Measurements from ENCODE around the gene MYBPC3. TPM values are rescaled to one million over a fixed set of nuclear protein-coding genes. Genes with fewer than 3 reads are reported as not detected.

MYBPC3 gene
- total and polyA plus RNA-seq, 10 of the 15 experiments (the other 5 are each of a cell fraction or from before 2014, with no cell fraction given) = 0.03 to 0.08 (median 0.03) TPM; not detected in 7

DNA sequence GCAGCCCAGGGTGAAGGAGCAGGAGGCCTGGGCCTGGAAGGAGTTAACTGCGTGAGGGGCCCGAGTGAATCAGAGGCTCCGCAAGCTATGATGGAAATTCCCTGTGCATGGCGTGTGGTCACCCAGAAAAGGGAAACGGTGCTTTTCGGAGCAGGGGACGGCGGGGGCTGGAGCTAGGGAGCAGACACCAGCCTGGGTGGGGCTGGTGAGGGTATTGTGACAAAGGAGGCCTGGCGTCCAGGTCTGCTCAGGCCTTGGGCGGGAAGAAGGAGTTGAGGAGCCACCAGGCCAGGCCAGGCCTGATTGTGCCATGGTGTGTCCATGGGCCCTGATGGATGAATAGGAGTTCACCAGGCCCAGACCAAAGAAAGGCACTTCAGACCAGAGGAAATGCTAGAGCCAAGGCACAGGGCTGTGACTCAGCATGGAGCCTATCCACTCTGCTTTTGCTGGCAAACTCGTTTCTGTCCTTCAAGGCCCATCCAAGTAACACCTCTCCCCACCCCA lies 38.6 kb upstream of the MYBPC3 start (continued):
- peak; percentile 70 for TF ChIP-seq IKZF1 (conservative IDR thresholded peaks at IDR 0.05)
- peak; percentile 26; the same call in 1 of the 2 replicates for TF ChIP-seq NFIC (IDR thresholded peaks at IDR 0.05; ENCODE audit: low read depth, low read length)
- TF ChIP-seq IKZF2 (IDR thresholded peaks at IDR 0.05) = peak; percentile 78 to 85
- TF ChIP-seq DPF2 (IDR thresholded peaks at IDR 0.05) = peak; percentile 67
- TF ChIP-seq SP1 (IDR thresholded peaks at IDR 0.05; ENCODE audit: low read depth, low read length) = peak; percentile 50
- TF ChIP-seq MXI1 (IDR thresholded peaks at IDR 0.05; ENCODE audit: low read depth, low read length) = peak; percentile 48; the same call in 1 of the 2 replicates
- TF ChIP-seq PAX5 (IDR thresholded peaks at IDR 0.05; ENCODE audit: borderline replicate concordance, low read depth, low read length) = peak; percentile 64; the same call in 1 of the 2 replicates
- TF ChIP-seq, protein P1, sequence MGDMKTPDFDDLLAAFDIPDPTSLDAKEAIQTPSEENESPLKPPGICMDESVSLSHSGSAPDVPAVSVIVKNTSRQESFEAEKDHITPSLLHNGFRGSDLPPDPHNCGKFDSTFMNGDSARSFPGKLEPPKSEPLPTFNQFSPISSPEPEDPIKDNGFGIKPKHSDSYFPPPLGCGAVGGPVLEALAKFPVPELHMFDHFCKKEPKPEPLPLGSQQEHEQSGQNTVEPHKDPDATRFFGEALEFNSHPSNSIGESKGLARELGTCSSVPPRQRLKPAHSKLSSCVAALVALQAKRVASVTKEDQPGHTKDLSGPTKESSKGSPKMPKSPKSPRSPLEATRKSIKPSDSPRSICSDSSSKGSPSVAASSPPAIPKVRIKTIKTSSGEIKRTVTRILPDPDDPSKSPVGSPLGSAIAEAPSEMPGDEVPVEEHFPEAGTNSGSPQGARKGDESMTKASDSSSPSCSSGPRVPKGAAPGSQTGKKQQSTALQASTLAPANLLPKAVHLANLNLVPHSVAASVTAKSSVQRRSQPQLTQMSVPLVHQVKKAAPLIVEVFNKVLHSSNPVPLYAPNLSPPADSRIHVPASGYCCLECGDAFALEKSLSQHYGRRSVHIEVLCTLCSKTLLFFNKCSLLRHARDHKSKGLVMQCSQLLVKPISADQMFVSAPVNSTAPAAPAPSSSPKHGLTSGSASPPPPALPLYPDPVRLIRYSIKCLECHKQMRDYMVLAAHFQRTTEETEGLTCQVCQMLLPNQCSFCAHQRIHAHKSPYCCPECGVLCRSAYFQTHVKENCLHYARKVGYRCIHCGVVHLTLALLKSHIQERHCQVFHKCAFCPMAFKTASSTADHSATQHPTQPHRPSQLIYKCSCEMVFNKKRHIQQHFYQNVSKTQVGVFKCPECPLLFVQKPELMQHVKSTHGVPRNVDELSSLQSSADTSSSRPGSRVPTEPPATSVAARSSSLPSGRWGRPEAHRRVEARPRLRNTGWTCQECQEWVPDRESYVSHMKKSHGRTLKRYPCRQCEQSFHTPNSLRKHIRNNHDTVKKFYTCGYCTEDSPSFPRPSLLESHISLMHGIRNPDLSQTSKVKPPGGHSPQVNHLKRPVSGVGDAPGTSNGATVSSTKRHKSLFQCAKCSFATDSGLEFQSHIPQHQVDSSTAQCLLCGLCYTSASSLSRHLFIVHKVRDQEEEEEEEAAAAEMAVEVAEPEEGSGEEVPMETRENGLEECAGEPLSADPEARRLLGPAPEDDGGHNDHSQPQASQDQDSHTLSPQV (IDR thresholded peaks at IDR 0.05) = 0 out of 2 replicates have a peak, but pooled peaks have one; percentile 12
- TF ChIP-seq, protein P2, sequence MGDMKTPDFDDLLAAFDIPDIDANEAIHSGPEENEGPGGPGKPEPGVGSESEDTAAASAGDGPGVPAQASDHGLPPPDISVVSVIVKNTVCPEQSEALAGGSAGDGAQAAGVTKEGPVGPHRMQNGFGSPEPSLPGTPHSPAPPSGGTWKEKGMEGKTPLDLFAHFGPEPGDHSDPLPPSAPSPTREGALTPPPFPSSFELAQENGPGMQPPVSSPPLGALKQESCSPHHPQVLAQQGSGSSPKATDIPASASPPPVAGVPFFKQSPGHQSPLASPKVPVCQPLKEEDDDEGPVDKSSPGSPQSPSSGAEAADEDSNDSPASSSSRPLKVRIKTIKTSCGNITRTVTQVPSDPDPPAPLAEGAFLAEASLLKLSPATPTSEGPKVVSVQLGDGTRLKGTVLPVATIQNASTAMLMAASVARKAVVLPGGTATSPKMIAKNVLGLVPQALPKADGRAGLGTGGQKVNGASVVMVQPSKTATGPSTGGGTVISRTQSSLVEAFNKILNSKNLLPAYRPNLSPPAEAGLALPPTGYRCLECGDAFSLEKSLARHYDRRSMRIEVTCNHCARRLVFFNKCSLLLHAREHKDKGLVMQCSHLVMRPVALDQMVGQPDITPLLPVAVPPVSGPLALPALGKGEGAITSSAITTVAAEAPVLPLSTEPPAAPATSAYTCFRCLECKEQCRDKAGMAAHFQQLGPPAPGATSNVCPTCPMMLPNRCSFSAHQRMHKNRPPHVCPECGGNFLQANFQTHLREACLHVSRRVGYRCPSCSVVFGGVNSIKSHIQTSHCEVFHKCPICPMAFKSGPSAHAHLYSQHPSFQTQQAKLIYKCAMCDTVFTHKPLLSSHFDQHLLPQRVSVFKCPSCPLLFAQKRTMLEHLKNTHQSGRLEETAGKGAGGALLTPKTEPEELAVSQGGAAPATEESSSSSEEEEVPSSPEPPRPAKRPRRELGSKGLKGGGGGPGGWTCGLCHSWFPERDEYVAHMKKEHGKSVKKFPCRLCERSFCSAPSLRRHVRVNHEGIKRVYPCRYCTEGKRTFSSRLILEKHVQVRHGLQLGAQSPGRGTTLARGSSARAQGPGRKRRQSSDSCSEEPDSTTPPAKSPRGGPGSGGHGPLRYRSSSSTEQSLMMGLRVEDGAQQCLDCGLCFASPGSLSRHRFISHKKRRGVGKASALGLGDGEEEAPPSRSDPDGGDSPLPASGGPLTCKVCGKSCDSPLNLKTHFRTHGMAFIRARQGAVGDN (IDR thresholded peaks at IDR 0.05) = peak; percentile 85
- peak; percentile 89; the same call in 1 of the 2 replicates for TF ChIP-seq SPI1 (IDR thresholded peaks at IDR 0.05; ENCODE audit: borderline replicate concordance, insufficient read depth, low read depth, low read length)
- TF ChIP-seq CEBPB (IDR thresholded peaks at IDR 0.05; ENCODE audit: borderline replicate concordance in 1 of 2, low read depth in 2 of 2, low read length in 2 of 2) = no peak
- TF ChIP-seq, protein P3, sequence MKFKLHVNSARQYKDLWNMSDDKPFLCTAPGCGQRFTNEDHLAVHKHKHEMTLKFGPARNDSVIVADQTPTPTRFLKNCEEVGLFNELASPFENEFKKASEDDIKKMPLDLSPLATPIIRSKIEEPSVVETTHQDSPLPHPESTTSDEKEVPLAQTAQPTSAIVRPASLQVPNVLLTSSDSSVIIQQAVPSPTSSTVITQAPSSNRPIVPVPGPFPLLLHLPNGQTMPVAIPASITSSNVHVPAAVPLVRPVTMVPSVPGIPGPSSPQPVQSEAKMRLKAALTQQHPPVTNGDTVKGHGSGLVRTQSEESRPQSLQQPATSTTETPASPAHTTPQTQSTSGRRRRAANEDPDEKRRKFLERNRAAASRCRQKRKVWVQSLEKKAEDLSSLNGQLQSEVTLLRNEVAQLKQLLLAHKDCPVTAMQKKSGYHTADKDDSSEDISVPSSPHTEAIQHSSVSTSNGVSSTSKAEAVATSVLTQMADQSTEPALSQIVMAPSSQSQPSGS (IDR thresholded peaks at IDR 0.05; ENCODE audit: low read length) = no peak
- TF ChIP-seq SMARCA5 (IDR thresholded peaks at IDR 0.05) = peak; percentile 80
- TF ChIP-seq HDGF (IDR thresholded peaks at IDR 0.05) = peak; percentile 59; the same call in 1 of the 2 replicates
- peak in 1 of 2 experiments; percentile 11; a peak in 1 of 4 replicates for TF ChIP-seq BHLHE40 (IDR thresholded peaks at IDR 0.05; ENCODE audit: borderline replicate concordance in 1 of 2, low read depth in 2 of 2, low read length in 1 of 2)
- peak; percentile 80 for TF ChIP-seq EED (IDR thresholded peaks at IDR 0.05; ENCODE audit: low read depth)

Data from GM12878 (cell line).